Fibroblast of lung (primary cell): ENCODE results near the gene ATP8A1.

ENCODE experiments used
- EZH2 ChIP-seq: IDR thresholded peaks from 2 replicates; pipeline ENCODE4 v1.5.1; 2012; ENCODE audit warnings: low read length, control low read depth, mild to moderate bottlenecking; ENCODE audit errors: missing control alignments
- TF ChIP-seq, protein P1 (sequence below), 2 donors: IDR thresholded peaks in 1 of 2; conservative IDR thresholded peaks in 1 of 2; 1 replicate in 1 of 2; 2 replicates in 1 of 2; pipeline ENCODE4 v1.5.1; 2011 to 2012; ENCODE audit warnings: low read length in 2 of 2, control low read depth in 1 of 2, inconsistent platforms in 1 of 2, low read depth in 1 of 2, mild to moderate bottlenecking in 1 of 2

GRCh38 chr4:42399393-42399792, 257.5 kb downstream of the ATP8A1 start:
- no peak for TF ChIP-seq EZH2
- TF ChIP-seq, protein P1, sequence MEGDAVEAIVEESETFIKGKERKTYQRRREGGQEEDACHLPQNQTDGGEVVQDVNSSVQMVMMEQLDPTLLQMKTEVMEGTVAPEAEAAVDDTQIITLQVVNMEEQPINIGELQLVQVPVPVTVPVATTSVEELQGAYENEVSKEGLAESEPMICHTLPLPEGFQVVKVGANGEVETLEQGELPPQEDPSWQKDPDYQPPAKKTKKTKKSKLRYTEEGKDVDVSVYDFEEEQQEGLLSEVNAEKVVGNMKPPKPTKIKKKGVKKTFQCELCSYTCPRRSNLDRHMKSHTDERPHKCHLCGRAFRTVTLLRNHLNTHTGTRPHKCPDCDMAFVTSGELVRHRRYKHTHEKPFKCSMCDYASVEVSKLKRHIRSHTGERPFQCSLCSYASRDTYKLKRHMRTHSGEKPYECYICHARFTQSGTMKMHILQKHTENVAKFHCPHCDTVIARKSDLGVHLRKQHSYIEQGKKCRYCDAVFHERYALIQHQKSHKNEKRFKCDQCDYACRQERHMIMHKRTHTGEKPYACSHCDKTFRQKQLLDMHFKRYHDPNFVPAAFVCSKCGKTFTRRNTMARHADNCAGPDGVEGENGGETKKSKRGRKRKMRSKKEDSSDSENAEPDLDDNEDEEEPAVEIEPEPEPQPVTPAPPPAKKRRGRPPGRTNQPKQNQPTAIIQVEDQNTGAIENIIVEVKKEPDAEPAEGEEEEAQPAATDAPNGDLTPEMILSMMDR (conservative IDR thresholded peaks at IDR 0.05 in 1 of 2, IDR thresholded peaks at IDR 0.05 in 1 of 2; ENCODE audit: low read depth in 1 of 2, low read length in 2 of 2), result no peak
